ENCODE measurements around the gene HIVEP3. TPM values are rescaled to one million over a fixed set of nuclear protein-coding genes. Genes with fewer than 3 reads are reported as not detected.

The HIVEP3 gene
- total RNA-seq, 1 donor from 2014 or later = 0.37 TPM

DNA sequence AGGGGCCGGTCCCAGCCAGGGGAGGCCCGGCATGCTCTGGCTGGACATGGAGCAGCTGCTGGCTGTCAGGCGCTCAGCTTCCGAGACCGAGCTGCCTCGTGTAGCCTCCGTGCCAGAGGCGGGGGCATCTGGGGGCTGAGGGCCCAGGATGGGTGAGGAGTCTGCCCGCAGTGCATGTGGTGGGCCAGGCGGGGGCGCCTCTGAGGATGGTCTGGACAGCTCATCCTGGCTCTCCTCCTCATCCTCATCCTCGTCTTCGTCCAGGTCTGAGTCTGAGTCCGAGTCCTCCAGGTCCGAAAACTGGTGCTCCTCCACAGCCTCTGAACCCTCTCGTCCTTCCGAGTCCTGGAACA lies 405.4 kb downstream of the HIVEP3 start:
- Histone ChIP-seq H3K36me3 (no peaks in the 10 kb centered on the region), H3F3A (ENCODE audit: low read depth) (no peaks in the 10 kb centered on the region), H3K4me2 (no peak overlapping the region), H4K20me1 (ENCODE audit: low read depth) (no peaks in the 10 kb centered on the region), H3K27ac (no peak overlapping the region), H3K4me1 (peaks cover 13% of the 10 kb centered on the region), H3K79me2 (ENCODE audit: low read depth) (no peaks in the 10 kb centered on the region), H3K4me3 (no peak overlapping the region), H2AFZ (replicated peaks) (no peak overlapping the region), H3K9me3 (ENCODE audit: low read depth) (no peaks in the 10 kb centered on the region), H3K27me3 (peaks cover 9% of the 10 kb centered on the region), H3K9ac (no peak overlapping the region)
- peaks cover 10% of the 10 kb centered on the region for H3K27me3 Mint-ChIP-seq (ENCODE audit: insufficient read depth, low read depth)
- peaks cover 32% of the 10 kb centered on the region for H3K4me1 Mint-ChIP-seq
- no peak overlapping the region for H3K27ac Mint-ChIP-seq
- no peaks in the 10 kb centered on the region for H3K9me3 Mint-ChIP-seq
- peaks cover 3% of the 10 kb centered on the region for H3K36me3 Mint-ChIP-seq
- TF ChIP-seq EZH2 (IDR thresholded peaks at IDR 0.05) = no peak
- TF ChIP-seq, protein P1, sequence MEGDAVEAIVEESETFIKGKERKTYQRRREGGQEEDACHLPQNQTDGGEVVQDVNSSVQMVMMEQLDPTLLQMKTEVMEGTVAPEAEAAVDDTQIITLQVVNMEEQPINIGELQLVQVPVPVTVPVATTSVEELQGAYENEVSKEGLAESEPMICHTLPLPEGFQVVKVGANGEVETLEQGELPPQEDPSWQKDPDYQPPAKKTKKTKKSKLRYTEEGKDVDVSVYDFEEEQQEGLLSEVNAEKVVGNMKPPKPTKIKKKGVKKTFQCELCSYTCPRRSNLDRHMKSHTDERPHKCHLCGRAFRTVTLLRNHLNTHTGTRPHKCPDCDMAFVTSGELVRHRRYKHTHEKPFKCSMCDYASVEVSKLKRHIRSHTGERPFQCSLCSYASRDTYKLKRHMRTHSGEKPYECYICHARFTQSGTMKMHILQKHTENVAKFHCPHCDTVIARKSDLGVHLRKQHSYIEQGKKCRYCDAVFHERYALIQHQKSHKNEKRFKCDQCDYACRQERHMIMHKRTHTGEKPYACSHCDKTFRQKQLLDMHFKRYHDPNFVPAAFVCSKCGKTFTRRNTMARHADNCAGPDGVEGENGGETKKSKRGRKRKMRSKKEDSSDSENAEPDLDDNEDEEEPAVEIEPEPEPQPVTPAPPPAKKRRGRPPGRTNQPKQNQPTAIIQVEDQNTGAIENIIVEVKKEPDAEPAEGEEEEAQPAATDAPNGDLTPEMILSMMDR (IDR thresholded peaks at IDR 0.05) = peak; percentile 62
- peak; percentile 53 for DNase-seq (ENCODE audit: low spot score)
- no peak overlapping the region for H3K4me3 Mint-ChIP-seq

GRCh38 chr1:41512701-41513382 lies 405.9 kb downstream of the HIVEP3 start:
- Histone ChIP-seq H3K27ac (no peak overlapping the region), H4K20me1 (ENCODE audit: low read depth) (no peaks in the 10 kb centered on the region), H3K27me3 (peaks cover 9% of the 10 kb centered on the region), H3K4me1 (peaks cover 13% of the 10 kb centered on the region), H3K4me2 (no peak overlapping the region), H3K36me3 (no peaks in the 10 kb centered on the region), H3F3A (ENCODE audit: low read depth) (no peaks in the 10 kb centered on the region), H3K9ac (no peak overlapping the region), H3K79me2 (ENCODE audit: low read depth) (no peaks in the 10 kb centered on the region), H3K9me3 (ENCODE audit: low read depth) (no peaks in the 10 kb centered on the region), H3K4me3 (no peak overlapping the region), H2AFZ (replicated peaks) (no peak overlapping the region)
- no peak for DNase-seq (ENCODE audit: low spot score)
- Mint-ChIP-seq H3K4me3 (no peak overlapping the region), H3K36me3 (peaks cover 3% of the 10 kb centered on the region), H3K27me3 (ENCODE audit: insufficient read depth, low read depth) (peaks cover 10% of the 10 kb centered on the region), H3K9me3 (no peaks in the 10 kb centered on the region), H3K4me1 (peaks cover 34% of the 10 kb centered on the region), H3K27ac (no peak overlapping the region)
- TF ChIP-seq, protein P1 (IDR thresholded peaks at IDR 0.05) = no peak
- no peak for TF ChIP-seq EZH2 (IDR thresholded peaks at IDR 0.05)
- TF ChIP-seq EZH2phosphoT487 (IDR thresholded peaks at IDR 0.05) = no peak

DNA sequence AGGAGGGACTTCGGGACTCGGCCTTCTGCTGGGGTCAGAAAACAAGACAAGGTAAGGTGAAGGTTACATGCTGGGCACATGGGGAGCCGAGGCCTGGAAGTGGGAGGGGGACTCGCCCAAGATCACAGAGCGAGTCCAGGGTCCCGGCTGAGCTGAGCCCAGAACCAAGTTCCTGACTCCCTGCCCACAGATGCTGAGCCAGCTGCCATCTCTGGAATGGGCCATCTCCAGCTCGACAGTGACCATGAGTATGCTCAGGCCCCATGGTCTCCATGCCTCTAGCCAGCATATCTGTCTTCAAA lies 407.5 kb downstream of the HIVEP3 start:
- no peaks in the 10 kb centered on the region for H4K20me1 ChIP-seq (ENCODE audit: low read depth)
- no peak overlapping the region for H3K9ac ChIP-seq
- H3K27me3 ChIP-seq = peaks cover under 1% of the 10 kb centered on the region
- no peak overlapping the region for H3K27ac ChIP-seq
- Mint-ChIP-seq H3K36me3 (peaks cover 3% of the 10 kb centered on the region), H3K4me3 (no peak overlapping the region), H3K27me3 (ENCODE audit: insufficient read depth, low read depth) (peaks cover 7% of the 10 kb centered on the region), H3K9me3 (no peaks in the 10 kb centered on the region), H3K27ac (no peak overlapping the region), H3K4me1 (peaks cover 31% of the 10 kb centered on the region)
- H3K36me3 ChIP-seq = no peaks in the 10 kb centered on the region
- H3K79me2 ChIP-seq (ENCODE audit: low read depth) = no peaks in the 10 kb centered on the region
- H3K9me3 ChIP-seq (ENCODE audit: low read depth) = no peaks in the 10 kb centered on the region
- no peak overlapping the region for H3K4me2 ChIP-seq
- H2AFZ ChIP-seq (replicated peaks) = no peak overlapping the region
- H3K4me1 ChIP-seq = peaks cover 13% of the 10 kb centered on the region
- TF ChIP-seq EZH2 (IDR thresholded peaks at IDR 0.05) = no peak
- TF ChIP-seq EZH2phosphoT487 (IDR thresholded peaks at IDR 0.05) = no peak
- no peak for DNase-seq (ENCODE audit: low spot score)
- H3K4me3 ChIP-seq = no peak overlapping the region
- H3F3A ChIP-seq (ENCODE audit: low read depth) = peaks cover 3% of the 10 kb centered on the region

GRCh38 chr1:41510531-41511238 lies 408.0 kb downstream of the HIVEP3 start:
- peaks cover 10% of the 10 kb centered on the region for H3K4me1 ChIP-seq
- H3K9ac ChIP-seq = no peak overlapping the region
- Mint-ChIP-seq H3K27me3 (ENCODE audit: insufficient read depth, low read depth) (peaks cover 7% of the 10 kb centered on the region), H3K36me3 (peaks cover 3% of the 10 kb centered on the region), H3K4me1 (peaks cover 28% of the 10 kb centered on the region), H3K4me3 (no peak overlapping the region), H3K9me3 (no peaks in the 10 kb centered on the region), H3K27ac (no peak overlapping the region)
- H3K27me3 ChIP-seq = no peaks in the 10 kb centered on the region
- H3K4me3 ChIP-seq = no peak overlapping the region
- H3K9me3 ChIP-seq (ENCODE audit: low read depth) = no peaks in the 10 kb centered on the region
- no peak overlapping the region for H2AFZ ChIP-seq (replicated peaks)
- no peak overlapping the region for H3K4me2 ChIP-seq
- peaks cover 3% of the 10 kb centered on the region for H3F3A ChIP-seq (ENCODE audit: low read depth)
- H3K27ac ChIP-seq = no peak overlapping the region
- TF ChIP-seq EZH2 (IDR thresholded peaks at IDR 0.05) (no peak), EZH2phosphoT487 (IDR thresholded peaks at IDR 0.05) (no peak)
- TF ChIP-seq, protein P1 (IDR thresholded peaks at IDR 0.05) = no peak
- no peak for DNase-seq (ENCODE audit: low spot score)
- H4K20me1 ChIP-seq (ENCODE audit: low read depth) = no peaks in the 10 kb centered on the region
- no peaks in the 10 kb centered on the region for H3K36me3 ChIP-seq
- H3K79me2 ChIP-seq (ENCODE audit: low read depth) = no peaks in the 10 kb centered on the region
